Liver (tissue), 9 donors: ENCODE data around the gene UBASH3B. TPM values are rescaled to one million over a fixed set of nuclear protein-coding genes. Genes with fewer than 3 reads are reported as not detected.

Experiments used
- DNase-seq: peaks from one replicate; pipeline ENCODE4 v3.0.0-alpha.2; 2017; ENCODE audit warnings: low spot score
- H3K27ac ChIP-seq, 2 donors: one replicate each; pipeline ENCODE4 v1.7.0; 2013; ENCODE audit warnings: inconsistent platforms in 2 of 2, low read length in 2 of 2, control low read depth in 1 of 2, low read depth in 1 of 2, mild to moderate bottlenecking in 1 of 2
- H3K27me3 ChIP-seq, 4 donors: one replicate each; pipeline versions ENCODE4 v1.6.1 to v1.7.0; 2013; ENCODE audit warnings: low read length in 3 of 4, inconsistent platforms in 1 of 4, mild to moderate bottlenecking in 1 of 4, moderate library complexity in 1 of 4; ENCODE audit not compliant: control insufficient read depth in 4 of 4, insufficient read depth in 4 of 4
- H3K36me3 ChIP-seq, 4 donors: one replicate each; pipeline versions ENCODE4 v1.6.1 to v1.7.0; 2013; ENCODE audit warnings: low read length in 3 of 4, mild to moderate bottlenecking in 3 of 4, low read depth in 1 of 4, moderate library complexity in 1 of 4; ENCODE audit not compliant: control insufficient read depth in 4 of 4, insufficient read depth in 3 of 4
- H3K4me1 ChIP-seq, 4 donors: one replicate each; pipeline versions ENCODE4 v1.6.1 to v1.7.0; 2013; ENCODE audit warnings: low read length in 3 of 4, mild to moderate bottlenecking in 3 of 4, moderate library complexity in 1 of 4; ENCODE audit not compliant: control insufficient read depth in 4 of 4, insufficient read depth in 4 of 4
- H3K4me3 ChIP-seq, 3 donors: one replicate each; pipeline versions ENCODE4 v1.6.1 to v1.7.0; 2013; ENCODE audit warnings: low read length in 3 of 3, control low read depth in 1 of 3, low read depth in 1 of 3, mild to moderate bottlenecking in 1 of 3
- H3K9ac ChIP-seq, 2 donors: one replicate each; pipeline ENCODE4 v1.7.0; 2013; ENCODE audit warnings: low read length in 2 of 2, mild to moderate bottlenecking in 2 of 2, moderate library complexity in 2 of 2, control low read depth in 1 of 2, low read depth in 1 of 2
- H3K9me3 ChIP-seq, 4 donors: one replicate each; pipeline versions ENCODE4 v1.6.1 to v1.7.0; 2013; ENCODE audit warnings: low read length in 3 of 4; ENCODE audit not compliant: control insufficient read depth in 4 of 4
- ATF3 ChIP-seq: IDR thresholded peaks from 2 replicates; pipeline ENCODE4 v1.6.1; 2016; ENCODE audit warnings: antibody characterized with exemption
- CTCF ChIP-seq: fragments of 150-350 bp; IDR thresholded peaks from 2 replicates; pipeline ENCODE4 v1.5.1; 2017; ENCODE audit warnings: improper control_type of control experiment, low read depth, low read length; ENCODE audit not compliant: missing input control
- EGR1 ChIP-seq, 2 donors: IDR thresholded peaks; 2 replicates each; pipeline ENCODE4 v1.6.1; 2016 to 2018; ENCODE audit warnings: antibody characterized with exemption in 2 of 2, low read depth in 2 of 2
- FOXA2 ChIP-seq: IDR thresholded peaks from 2 replicates; pipeline ENCODE4 v1.6.1; 2016; ENCODE audit warnings: antibody characterized with exemption
- GABPA ChIP-seq, 2 donors: IDR thresholded peaks in 1 of 2; conservative IDR thresholded peaks in 1 of 2; 2 replicates each; pipeline ENCODE4 v1.6.1; 2016; ENCODE audit warnings: antibody characterized with exemption in 2 of 2, mild to moderate bottlenecking in 1 of 2, moderate library complexity in 1 of 2
- HNF4A ChIP-seq, 2 donors: conservative IDR thresholded peaks; 2 replicates each; pipeline ENCODE4 v1.6.1; 2016; ENCODE audit warnings: antibody characterized with exemption in 2 of 2, mild to moderate bottlenecking in 2 of 2
- HNF4G ChIP-seq: IDR thresholded peaks from 2 replicates; pipeline ENCODE4 v1.6.1; 2016; ENCODE audit warnings: antibody characterized with exemption
- JUND ChIP-seq, 2 donors: IDR thresholded peaks; 2 replicates each; pipeline ENCODE4 v1.6.1; 2016; ENCODE audit warnings: antibody characterized with exemption in 2 of 2
- RAD21 ChIP-seq, 2 donors: IDR thresholded peaks; 2 replicates each; pipeline ENCODE4 v1.6.1; 2016; ENCODE audit warnings: antibody characterized with exemption in 2 of 2, mild to moderate bottlenecking in 2 of 2
- REST ChIP-seq: IDR thresholded peaks from 2 replicates; pipeline ENCODE4 v1.6.1; 2016; ENCODE audit warnings: antibody characterized with exemption, mild to moderate bottlenecking
- RXRA ChIP-seq, 2 donors: IDR thresholded peaks; 2 replicates each; pipeline ENCODE4 v1.6.1; 2017 to 2018; ENCODE audit warnings: antibody characterized with exemption in 2 of 2, mild to moderate bottlenecking in 1 of 2
- SP1 ChIP-seq: IDR thresholded peaks from 2 replicates; pipeline ENCODE4 v1.6.1; 2018; ENCODE audit warnings: antibody characterized with exemption, mild to moderate bottlenecking
- YY1 ChIP-seq: IDR thresholded peaks from 2 replicates; pipeline ENCODE4 v1.6.1; 2016; ENCODE audit warnings: antibody characterized with exemption, mild to moderate bottlenecking
- ZBTB33 ChIP-seq: IDR thresholded peaks from 2 replicates; pipeline ENCODE4 v1.6.1; 2016; ENCODE audit warnings: antibody characterized with exemption
- WGBS: extraction: QIAGEN DNeasy Blood & Tissue Kit; methylation state at CpG from one replicate; pipeline ENCODE4 v1.1.7; 2013; 5-methylcytosine and 5-hydroxymethylcytosine counted together
- polyA plus RNA-seq, 2 donors: library from polyadenylated mRNA; stranded (reverse) in 1 of 2; unstranded in 1 of 2; fragments of 200-250 nt in 1 of 2; fragments of >200 nt in 1 of 2; fragmentation: Nextera tagmentation in 1 of 2; extraction: Ambion mirVana in 1 of 2; gene quantifications; one replicate each; pipeline versions ENCODE4 v1.2.1 to v1.2.3, GENCODE V29; 2013 to 2015
- total RNA-seq, 2 donors: library from RNA; depleted of rRNA; stranded (reverse); fragments of >200 nt; gene quantifications; one replicate each; pipeline ENCODE4 v1.2.3, GENCODE V29; 2014
- TF ChIP-seq, protein P1 (sequence below): IDR thresholded peaks from 2 replicates; pipeline ENCODE4 v1.6.1; 2016; ENCODE audit warnings: antibody characterized with exemption
- donor health status: healthy.
- donor health status: healthy.
- donor health status: healthy.
- donor health status: healthy.
- donor health status: healthy.

UBASH3B gene
- total and polyA plus RNA-seq, 4 donors: 0.48 to 5.5 (median 2.5) TPM

DNA sequence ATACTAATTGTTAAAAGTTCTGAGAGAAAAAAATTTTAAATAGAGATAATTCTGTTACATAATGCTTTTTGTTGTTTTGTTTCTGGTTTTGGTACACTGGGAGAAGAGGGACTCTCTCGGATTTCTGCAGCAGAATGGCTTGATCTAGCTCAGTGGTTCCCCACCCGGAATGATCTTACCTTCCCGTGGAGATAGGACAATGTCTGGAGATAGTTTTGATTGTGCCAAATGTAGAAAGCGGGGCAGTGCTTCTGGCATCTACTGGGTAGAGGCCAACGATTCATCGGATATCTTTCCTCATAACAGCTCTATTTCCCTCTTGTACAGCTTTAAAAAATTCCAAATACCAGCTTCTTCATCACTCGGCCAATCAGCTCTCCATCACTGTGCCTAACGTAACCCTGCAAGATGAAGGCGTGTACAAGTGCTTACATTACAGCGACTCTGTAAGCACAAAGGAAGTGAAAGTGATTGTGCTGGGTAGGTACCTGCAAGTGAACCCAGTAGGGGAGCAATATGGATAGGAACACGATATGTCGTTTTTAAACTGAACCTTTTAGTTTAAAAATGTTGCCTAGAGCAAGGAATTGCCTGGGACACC, 195.9 kb downstream of the UBASH3B start (continued):
- TF ChIP-seq HNF4A (conservative IDR thresholded peaks at IDR 0.05) (no peak), GABPA (IDR thresholded peaks at IDR 0.05 in 1 of 2, conservative IDR thresholded peaks at IDR 0.05 in 1 of 2) (no peak), CTCF (no peak)

DNA sequence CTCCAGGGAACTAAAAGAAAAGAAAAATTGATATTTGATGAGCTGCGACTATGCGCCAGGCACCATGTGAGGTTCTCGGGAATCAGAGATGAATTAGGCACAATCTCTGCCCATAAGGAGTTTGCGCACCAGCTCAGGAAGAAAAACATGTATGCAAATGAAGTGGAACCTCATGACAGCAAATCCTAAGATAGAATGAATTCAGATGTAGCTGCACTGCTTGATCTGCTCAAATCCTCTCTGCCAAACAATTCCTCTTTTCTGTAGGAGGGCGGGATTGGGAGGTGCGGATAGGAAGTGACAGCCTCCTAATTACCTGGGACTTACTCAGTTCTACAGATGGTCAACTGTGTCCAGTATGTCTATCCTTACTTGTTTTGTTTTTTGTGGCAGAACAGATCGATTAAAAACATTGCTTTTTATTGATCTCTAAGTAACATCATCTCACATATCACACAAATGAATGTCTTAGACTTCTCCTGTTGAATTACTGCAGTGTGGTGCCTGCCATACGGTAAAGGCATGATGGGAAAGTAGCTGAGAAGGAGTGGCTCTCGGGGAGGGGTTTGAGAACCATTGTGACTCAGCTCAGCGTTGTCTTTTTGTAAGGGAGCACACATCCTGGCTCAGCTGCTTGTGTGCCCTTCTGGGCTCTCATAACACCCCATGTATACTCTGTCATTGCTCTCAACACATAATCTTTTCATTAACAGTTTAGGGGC, 196.7 kb downstream of the UBASH3B start:
- Histone ChIP-seq H3K9ac (no peak overlapping the region), H3K36me3 (no peaks in the 10 kb centered on the region), H3K4me1 (no peaks in the 10 kb centered on the region), H3K4me3 (no peak overlapping the region), H3K9me3 (no peaks in the 10 kb centered on the region), H3K27me3 (peaks cover 0 to 3% (median 0%) of the 10 kb centered on the region in 4 donors), H3K27ac (no peak overlapping the region)
- 72% methylated on average over 10 of the region's 10 CpGs for WGBS
- no peak for DNase-seq
- TF ChIP-seq CTCF: no peak

GRCh38 chr11:122852796-122853160, 197.3 kb downstream of the UBASH3B start:
- Histone ChIP-seq H3K27me3 (peaks cover 0 to 3% (median 0%) of the 10 kb centered on the region in 4 donors), H3K9me3 (no peaks in the 10 kb centered on the region), H3K27ac (no peak overlapping the region), H3K9ac (no peak overlapping the region), H3K4me1 (no peaks in the 10 kb centered on the region), H3K4me3 (no peak overlapping the region), H3K36me3 (no peaks in the 10 kb centered on the region)
- WGBS: 88% methylated on average over 5 of the region's 5 CpGs
- TF ChIP-seq ZBTB33: no peak
- no peak for TF ChIP-seq RAD21 (IDR thresholded peaks at IDR 0.05)
- no peak for TF ChIP-seq REST
- no peak for TF ChIP-seq RXRA (IDR thresholded peaks at IDR 0.05)
- no peak for TF ChIP-seq SP1
- TF ChIP-seq, protein P1, sequence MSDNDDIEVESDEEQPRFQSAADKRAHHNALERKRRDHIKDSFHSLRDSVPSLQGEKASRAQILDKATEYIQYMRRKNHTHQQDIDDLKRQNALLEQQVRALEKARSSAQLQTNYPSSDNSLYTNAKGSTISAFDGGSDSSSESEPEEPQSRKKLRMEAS: no peak
- TF ChIP-seq YY1: no peak
- no peak for TF ChIP-seq JUND (IDR thresholded peaks at IDR 0.05)
- no peak for TF ChIP-seq EGR1 (IDR thresholded peaks at IDR 0.05; ENCODE audit: low read depth in 2 of 2)
- no peak for TF ChIP-seq ATF3
- no peak for TF ChIP-seq FOXA2
- TF ChIP-seq HNF4A (conservative IDR thresholded peaks at IDR 0.05): no peak
- TF ChIP-seq HNF4G: no peak
- DNase-seq: no peak
